Ecto neural progenitor cell (in vitro differentiated cells): ENCODE data around the gene SUN2.
A peak's percentile ranks its signal among the peaks of the same experiment; 100 is the strongest.

Source experiments
- DNase-seq: peaks from one replicate; pipeline ENCODE4 v3.0.0-alpha.2; 2018; ENCODE audit warnings: low spot score

The SUN2 gene

GRCh38 chr22:38715176-38715764 is 40.5 kb downstream of the SUN2 start:
- DNase-seq, result no peak

- no peak for DNase-seq
Measured at GRCh38 chr22:38713921-38714320, 41.9 kb downstream of the SUN2 start.

GRCh38 chr22:38712486-38713207 is 43.2 kb downstream of the SUN2 start:
- DNase-seq, result no peak

- DNase-seq, result no peak
Measured at GRCh38 chr22:38710866-38711265, 44.9 kb downstream of the SUN2 start.

- DNase-seq, result no peak
Measured at GRCh38 chr22:38710351-38710750, 45.4 kb downstream of the SUN2 start.

GRCh38 chr22:38709306-38709705 is 46.5 kb downstream of the SUN2 start:
- DNase-seq, result no peak

GRCh38 chr22:38707984-38708383 is 47.8 kb downstream of the SUN2 start:
- DNase-seq, result no peak

GRCh38 chr22:38707346-38707745 is 48.5 kb downstream of the SUN2 start:
- no peak for DNase-seq

GRCh38 chr22:38706901-38707195 is 49.0 kb downstream of the SUN2 start:
- DNase-seq, result no peak

- peak; percentile 73 for DNase-seq
Measured at GRCh38 chr22:38706101-38706900, 49.5 kb downstream of the SUN2 start.

- DNase-seq, result peak; percentile 97
Measured at GRCh38 chr22:38705235-38706100, 50.3 kb downstream of the SUN2 start, which contains the start of gene GTPBP1. Gene GTPBP1, plus strand, starts transcription at chr22:38705944. Its CDS starts 12 bp downstream, at chr22:38705956.

GRCh38 chr22:38704654-38705234 is 51.1 kb downstream of the SUN2 start:
- DNase-seq, result no peak

GRCh38 chr22:38700789-38701628 is 54.8 kb downstream of the SUN2 start, which contains the start of gene JOSD1:
Gene JOSD1, minus strand, starts transcription at chr22:38700943. Its CDS starts 956 bp downstream, at chr22:38699987.
- peak; percentile 97 for DNase-seq

GRCh38 chr22:38700270-38700788 is 55.5 kb downstream of the SUN2 start:
- no peak for DNase-seq

GRCh38 chr22:38699784-38700183 is 56.0 kb downstream of the SUN2 start:
- no peak for DNase-seq

GRCh38 chr22:38699143-38699542 is 56.7 kb downstream of the SUN2 start:
- no peak for DNase-seq

GRCh38 chr22:38698407-38699094 is 57.2 kb downstream of the SUN2 start:
- no peak for DNase-seq

- no peak for DNase-seq
Measured at GRCh38 chr22:38697425-38698089, 58.2 kb downstream of the SUN2 start.
